GM21360 (cell line): ENCODE measurements around the gene NUP210L.
"Not testable (repeated sequence)": the region's sequence is repeated elsewhere in the genome, so short reads cannot be mapped to it uniquely, and the experiment has no call there.

Experiments
- ATAC-seq: cut with Tn5 transposase; IDR thresholded peaks from one replicate; pipeline ENCODE4 v1.9.1; 2021; ENCODE audit warnings: mild to moderate bottlenecking, moderate library complexity; ENCODE audit not compliant: unreplicated experiment

The NUP210L gene

GRCh38 chr1:154170547-154171222 lies 15.8 kb upstream of the NUP210L start:
- no peak for ATAC-seq

- no peak for ATAC-seq
Observed at GRCh38 chr1:154167461-154167860, 12.6 kb upstream of the NUP210L start.

- no peak for ATAC-seq
Observed at GRCh38 chr1:154166207-154166606, 11.3 kb upstream of the NUP210L start.

- no peak for ATAC-seq
Observed at GRCh38 chr1:154159554-154159953, 4.7 kb upstream of the NUP210L start.

- no peak for ATAC-seq
Observed at GRCh38 chr1:154158307-154159125, 3.6 kb upstream of the NUP210L start.

GRCh38 chr1:154157520-154158306 lies 2.8 kb upstream of the NUP210L start:
- no peak for ATAC-seq

GRCh38 chr1:154155251-154155650 lies 378 bp upstream of the NUP210L start:
- no peak for ATAC-seq

GRCh38 chr1:154154053-154154452 lies 820 bp downstream of the NUP210L start:
- ATAC-seq, result no peak

- ATAC-seq, result no peak
Observed at GRCh38 chr1:154151311-154151710, 3.6 kb downstream of the NUP210L start.

- ATAC-seq, result no peak
Observed at GRCh38 chr1:154148807-154149206, 6.1 kb downstream of the NUP210L start.

- not testable (repeated sequence) for ATAC-seq
Observed at GRCh38 chr1:154147505-154147904, 7.4 kb downstream of the NUP210L start.

- no peak for ATAC-seq
Observed at GRCh38 chr1:154145986-154146385, 8.9 kb downstream of the NUP210L start.

GRCh38 chr1:154142358-154142757 lies 12.5 kb downstream of the NUP210L start:
- no peak for ATAC-seq

- ATAC-seq, result no peak
Observed at GRCh38 chr1:154141240-154141639, 13.6 kb downstream of the NUP210L start.

GRCh38 chr1:154137888-154138287 lies 17.0 kb downstream of the NUP210L start:
- ATAC-seq, result no peak

- ATAC-seq, result no peak
Observed at GRCh38 chr1:154133256-154133655, 21.6 kb downstream of the NUP210L start.

GRCh38 chr1:154129391-154129970 lies 25.4 kb downstream of the NUP210L start:
- no peak for ATAC-seq

GRCh38 chr1:154123205-154123604 lies 31.7 kb downstream of the NUP210L start:
- ATAC-seq, result not testable (repeated sequence)

- ATAC-seq, result no peak
Observed at GRCh38 chr1:154117642-154118041, 37.2 kb downstream of the NUP210L start.

GRCh38 chr1:154115180-154115579 lies 39.7 kb downstream of the NUP210L start:
- ATAC-seq, result no peak

GRCh38 chr1:154104433-154105082 lies 50.3 kb downstream of the NUP210L start:
- ATAC-seq, result no peak
